HepG2 (cell line): Measurements from ENCODE around the gene TLE1.
A peak's percentile ranks its signal among the peaks of the same experiment; 100 is the strongest.

Source experiments
- BRCA1 ChIP-seq: sonication (generic); formaldehyde crosslinking; IDR thresholded peaks from 2 replicates; pipeline ENCODE4 v1.4.0; 2020; ENCODE audit warnings: missing genetic modification reagents
- HNRNPL ChIP-seq: fragments of 200-400 bp; formaldehyde crosslinking; IDR thresholded peaks from 2 replicates; pipeline ENCODE4 v1.6.1; 2017; ENCODE audit warnings: mild to moderate bottlenecking, low read depth, low read length
- KAT7 ChIP-seq: IDR thresholded peaks from 2 replicates; pipeline ENCODE4 v1.6.1; 2018; ENCODE audit warnings: borderline replicate concordance, missing compliant biosample characterization
- KIAA2018 ChIP-seq: sonication (generic); formaldehyde crosslinking; IDR thresholded peaks from 2 replicates; pipeline ENCODE4 v1.5.0; 2020; ENCODE audit warnings: mild to moderate bottlenecking, missing genetic modification reagents, borderline replicate concordance
- NFYB ChIP-seq: sonication (generic); formaldehyde crosslinking; IDR thresholded peaks from 2 replicates; pipeline ENCODE4 v1.4.0; 2020; ENCODE audit warnings: missing genetic modification reagents
- POLR2A ChIP-seq, 2 experiments: IDR thresholded peaks; 2 replicates each; pipeline ENCODE4 v1.6.1; 2011; ENCODE audit warnings: low read depth in 2 of 2, low read length in 2 of 2, mild to moderate bottlenecking in 1 of 2, moderate library complexity in 1 of 2; ENCODE audit not compliant: insufficient read depth in 1 of 2
- PRPF4 ChIP-seq: fragments of 200-400 bp; formaldehyde crosslinking; IDR thresholded peaks from 2 replicates; pipeline ENCODE4 v1.6.1; 2016; ENCODE audit warnings: low read length, low read depth; ENCODE audit not compliant: poor library complexity, severe bottlenecking
- SOX13 ChIP-seq, 3 experiments: fragments of 450-650 bp in 1 of 3; sonication (generic) in 1 of 3; formaldehyde crosslinking in 1 of 3; IDR thresholded peaks in 2 of 3; conservative IDR thresholded peaks in 1 of 3; 2 replicates each; pipeline versions ENCODE4 v1.5.0 to v1.6.1; 2016 to 2020; ENCODE audit warnings: antibody characterized with exemption in 1 of 3, mild to moderate bottlenecking in 1 of 3, missing compliant biosample characterization in 1 of 3, missing genetic modification reagents in 1 of 3, moderate library complexity in 1 of 3
- SSRP1 ChIP-seq: IDR thresholded peaks from 2 replicates; pipeline ENCODE4 v1.6.1; 2016; ENCODE audit warnings: control low read depth
- ZSCAN30 ChIP-seq: sonication (generic); formaldehyde crosslinking; IDR thresholded peaks from 2 replicates; pipeline ENCODE4 v1.5.0; 2020; ENCODE audit warnings: mild to moderate bottlenecking, missing genetic modification reagents
- TF ChIP-seq, protein P1 (sequence below): sonication (generic); formaldehyde crosslinking; IDR thresholded peaks from 2 replicates; pipeline ENCODE4 v1.5.0; 2020; ENCODE audit warnings: mild to moderate bottlenecking, missing genetic modification reagents, moderate library complexity

GRCh38 chr9:81682177-81682576, 7.2 kb downstream of the TLE1 start:
- TF ChIP-seq SOX13 (IDR thresholded peaks at IDR 0.05) (no peak), SOX13 (CRISPR knock-in tag; conservative IDR thresholded peaks at IDR 0.05 in 1 of 2, IDR thresholded peaks at IDR 0.05 in 1 of 2) (peak in 1 of 2 experiments; percentile 45; a peak in 1 of 4 replicates), POLR2A (IDR thresholded peaks at IDR 0.05; ENCODE audit: insufficient read depth in 1 of 2, low read depth in 2 of 2, low read length in 2 of 2) (no peak), PRPF4 (no peak), KIAA2018 (no peak), NFYB (CRISPR knock-in tag) (no peak), HNRNPL (no peak), KAT7 (no peak), BRCA1 (no peak), SSRP1 (CRISPR knock-in tag) (no peak), ZSCAN30 (CRISPR knock-in tag) (no peak)
- TF ChIP-seq, protein P1, sequence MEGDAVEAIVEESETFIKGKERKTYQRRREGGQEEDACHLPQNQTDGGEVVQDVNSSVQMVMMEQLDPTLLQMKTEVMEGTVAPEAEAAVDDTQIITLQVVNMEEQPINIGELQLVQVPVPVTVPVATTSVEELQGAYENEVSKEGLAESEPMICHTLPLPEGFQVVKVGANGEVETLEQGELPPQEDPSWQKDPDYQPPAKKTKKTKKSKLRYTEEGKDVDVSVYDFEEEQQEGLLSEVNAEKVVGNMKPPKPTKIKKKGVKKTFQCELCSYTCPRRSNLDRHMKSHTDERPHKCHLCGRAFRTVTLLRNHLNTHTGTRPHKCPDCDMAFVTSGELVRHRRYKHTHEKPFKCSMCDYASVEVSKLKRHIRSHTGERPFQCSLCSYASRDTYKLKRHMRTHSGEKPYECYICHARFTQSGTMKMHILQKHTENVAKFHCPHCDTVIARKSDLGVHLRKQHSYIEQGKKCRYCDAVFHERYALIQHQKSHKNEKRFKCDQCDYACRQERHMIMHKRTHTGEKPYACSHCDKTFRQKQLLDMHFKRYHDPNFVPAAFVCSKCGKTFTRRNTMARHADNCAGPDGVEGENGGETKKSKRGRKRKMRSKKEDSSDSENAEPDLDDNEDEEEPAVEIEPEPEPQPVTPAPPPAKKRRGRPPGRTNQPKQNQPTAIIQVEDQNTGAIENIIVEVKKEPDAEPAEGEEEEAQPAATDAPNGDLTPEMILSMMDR: no peak
